GM19468 (cell line): Measurements from ENCODE around the gene MRPL38.
A peak's percentile ranks its signal among the peaks of the same experiment; 100 is the strongest.
"Not testable (repeated sequence)": the region's sequence is repeated elsewhere in the genome, so short reads cannot be mapped to it uniquely, and the experiment has no call there.

Source experiments
- ATAC-seq: cut with Tn5 transposase; IDR thresholded peaks from one replicate; pipeline ENCODE4 v1.9.1; 2021; ENCODE audit warnings: mild to moderate bottlenecking, moderate library complexity, moderate number of reproducible peaks; ENCODE audit not compliant: unreplicated experiment; ENCODE audit errors: extremely low read depth

Gene MRPL38

GRCh38 chr17:75898065-75898464 is 6.6 kb downstream of the MRPL38 start:
- no peak for ATAC-seq

- no peak for ATAC-seq
Measured at GRCh38 chr17:75897160-75898019, 7.3 kb downstream of the MRPL38 start.

GRCh38 chr17:75896415-75897159 is 8.1 kb downstream of the MRPL38 start, which contains the start of gene TRIM65:
Gene TRIM65 (minus strand): TSS chr17:75896951. CDS start chr17:75896937, 14 bp downstream.
- peak; percentile 26 for ATAC-seq

- no peak for ATAC-seq
Measured at GRCh38 chr17:75895370-75896155, 9.1 kb downstream of the MRPL38 start.

GRCh38 chr17:75894049-75894733 is 10.5 kb downstream of the MRPL38 start:
- no peak for ATAC-seq

- no peak for ATAC-seq
Measured at GRCh38 chr17:75893305-75894048, 11.2 kb downstream of the MRPL38 start.

GRCh38 chr17:75892556-75893224 is 12.0 kb downstream of the MRPL38 start:
- ATAC-seq, result no peak

GRCh38 chr17:75891605-75892555 is 12.8 kb downstream of the MRPL38 start:
- ATAC-seq, result no peak

- ATAC-seq, result no peak
Measured at GRCh38 chr17:75891022-75891604, 13.6 kb downstream of the MRPL38 start.

GRCh38 chr17:75889454-75889853 is 15.2 kb downstream of the MRPL38 start:
- no peak for ATAC-seq

- no peak for ATAC-seq
Measured at GRCh38 chr17:75888484-75888883, 16.2 kb downstream of the MRPL38 start.

- not testable (repeated sequence) for ATAC-seq
Measured at GRCh38 chr17:75885860-75886259, 18.8 kb downstream of the MRPL38 start.

- ATAC-seq, result no peak
Measured at GRCh38 chr17:75885431-75885830, 19.3 kb downstream of the MRPL38 start.

- ATAC-seq, result no peak
Measured at GRCh38 chr17:75881678-75882454, 22.8 kb downstream of the MRPL38 start.

GRCh38 chr17:75880266-75880665 is 24.4 kb downstream of the MRPL38 start:
- ATAC-seq, result no peak

GRCh38 chr17:75878174-75878998 is 26.3 kb downstream of the MRPL38 start, which contains the start of gene TRIM47:
Gene TRIM47 (minus strand): TSS chr17:75878581. CDS start chr17:75878548, 33 bp downstream.
- no peak for ATAC-seq
